Kidney epithelial cell (primary cell): ENCODE measurements around the gene UBAC1. TPM values are rescaled to one million over a fixed set of nuclear protein-coding genes. Genes with fewer than 3 reads are reported as not detected.
A peak's percentile ranks its signal among the peaks of the same experiment; 100 is the strongest.

Experiments
- DNase-seq: peaks from one replicate; pipeline ENCODE4 v3.0.0-alpha.2; 2010; ENCODE audit warnings: low read depth
- H3K27me3 ChIP-seq: 2 replicates; pipeline ENCODE4 v1.6.0; 2011; ENCODE audit warnings: low read length; ENCODE audit not compliant: control insufficient read depth, insufficient read depth
- H3K36me3 ChIP-seq: 2 replicates; pipeline ENCODE4 v1.5.1; 2011; ENCODE audit warnings: low read length; ENCODE audit not compliant: control insufficient read depth, insufficient read depth
- H3K4me3 ChIP-seq: 2 replicates; pipeline ENCODE4 v1.5.1; 2011; ENCODE audit warnings: low read depth, mild to moderate bottlenecking, control low read depth, low read length
- total RNA-seq: library from RNA; depleted of rRNA; stranded (reverse); fragments of >200 nt; gene quantifications from 2 replicates; pipeline ENCODE4 v1.2.3, GENCODE V29; 2015
- TF ChIP-seq, protein P1 (sequence below): IDR thresholded peaks from 2 replicates; pipeline ENCODE4 v1.5.1; 2011; ENCODE audit warnings: mild to moderate bottlenecking, moderate library complexity, low read length, control low read depth, inconsistent platforms; ENCODE audit not compliant: insufficient read depth, poor library complexity, severe bottlenecking

Gene UBAC1
- total RNA-seq, 1 donor from 2014 or later, result 42.6 TPM

DNA sequence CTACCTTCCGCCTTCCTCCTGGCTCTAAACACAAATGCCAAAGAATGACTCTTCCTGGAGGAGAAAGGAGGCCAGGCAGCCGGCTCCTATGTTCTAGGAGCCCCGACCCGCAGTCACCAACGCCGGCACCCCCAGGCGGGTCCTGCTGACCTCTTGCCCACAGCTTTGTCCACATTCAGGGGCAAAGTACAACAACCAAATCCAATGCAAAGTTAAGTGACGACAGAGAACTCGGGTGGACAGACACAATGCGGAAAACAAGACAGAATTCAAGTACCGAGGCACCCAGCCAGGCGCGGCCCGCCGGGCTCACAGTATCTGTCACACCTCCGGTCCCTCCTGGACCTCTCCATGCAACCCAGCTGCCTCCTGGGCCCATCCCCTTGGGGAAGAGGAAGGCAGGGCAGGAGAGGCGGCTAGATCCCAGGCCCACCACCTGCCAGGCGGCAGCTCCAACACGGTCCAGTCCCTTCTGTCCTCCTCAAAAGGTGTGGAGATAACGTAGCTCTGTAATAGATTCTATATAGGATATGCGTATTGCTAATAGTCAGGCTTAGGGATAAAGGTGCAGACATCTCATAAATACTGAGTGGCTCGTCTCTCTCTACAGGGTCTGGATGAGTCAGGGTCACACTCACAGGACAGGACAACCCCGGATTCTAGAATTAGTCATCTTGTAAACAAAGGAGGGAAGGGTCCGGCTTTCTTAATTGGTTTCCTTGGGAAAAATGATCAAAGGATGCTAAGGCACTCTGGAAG, 46.9 kb upstream of the UBAC1 start:
- H3K4me3 ChIP-seq, result no peak overlapping the region
- H3K36me3 ChIP-seq, result peaks cover under 1% of the 10 kb centered on the region
- no peaks in the 10 kb centered on the region for H3K27me3 ChIP-seq
- TF ChIP-seq, protein P1, sequence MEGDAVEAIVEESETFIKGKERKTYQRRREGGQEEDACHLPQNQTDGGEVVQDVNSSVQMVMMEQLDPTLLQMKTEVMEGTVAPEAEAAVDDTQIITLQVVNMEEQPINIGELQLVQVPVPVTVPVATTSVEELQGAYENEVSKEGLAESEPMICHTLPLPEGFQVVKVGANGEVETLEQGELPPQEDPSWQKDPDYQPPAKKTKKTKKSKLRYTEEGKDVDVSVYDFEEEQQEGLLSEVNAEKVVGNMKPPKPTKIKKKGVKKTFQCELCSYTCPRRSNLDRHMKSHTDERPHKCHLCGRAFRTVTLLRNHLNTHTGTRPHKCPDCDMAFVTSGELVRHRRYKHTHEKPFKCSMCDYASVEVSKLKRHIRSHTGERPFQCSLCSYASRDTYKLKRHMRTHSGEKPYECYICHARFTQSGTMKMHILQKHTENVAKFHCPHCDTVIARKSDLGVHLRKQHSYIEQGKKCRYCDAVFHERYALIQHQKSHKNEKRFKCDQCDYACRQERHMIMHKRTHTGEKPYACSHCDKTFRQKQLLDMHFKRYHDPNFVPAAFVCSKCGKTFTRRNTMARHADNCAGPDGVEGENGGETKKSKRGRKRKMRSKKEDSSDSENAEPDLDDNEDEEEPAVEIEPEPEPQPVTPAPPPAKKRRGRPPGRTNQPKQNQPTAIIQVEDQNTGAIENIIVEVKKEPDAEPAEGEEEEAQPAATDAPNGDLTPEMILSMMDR, result no peak
- peak; percentile 35 for DNase-seq

DNA sequence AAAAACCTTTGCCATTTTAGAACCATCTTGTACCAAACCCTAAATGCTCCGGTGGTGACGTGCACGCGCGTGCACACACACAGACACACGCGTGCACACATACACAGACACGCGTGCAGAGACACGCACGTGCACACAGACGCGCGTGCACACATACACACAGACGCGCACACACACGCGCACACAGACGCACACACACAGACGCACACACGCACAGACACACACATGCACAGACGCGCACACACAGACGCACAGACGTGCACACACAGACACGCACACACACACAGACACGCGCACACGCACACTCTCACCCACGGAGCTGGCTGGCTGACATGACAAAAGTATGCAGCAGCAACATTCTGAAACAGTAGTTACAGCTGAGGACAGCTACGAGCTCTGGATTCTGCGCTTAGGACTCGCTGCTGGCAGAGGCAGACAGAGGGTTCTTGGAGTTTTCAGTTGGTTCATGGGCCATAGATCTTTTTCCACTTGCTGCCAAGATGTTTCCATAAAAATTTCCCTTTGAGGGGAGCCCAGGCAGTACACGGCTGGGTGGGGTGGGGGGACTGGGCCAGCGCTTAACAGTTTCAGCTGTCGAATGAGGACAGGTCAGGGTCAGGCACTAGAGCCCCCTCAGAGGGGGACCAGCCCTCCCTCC, 46.2 kb upstream of the UBAC1 start:
- Histone ChIP-seq H3K27me3 (no peaks in the 10 kb centered on the region), H3K4me3 (no peak overlapping the region)
- DNase-seq, result no peak

DNA sequence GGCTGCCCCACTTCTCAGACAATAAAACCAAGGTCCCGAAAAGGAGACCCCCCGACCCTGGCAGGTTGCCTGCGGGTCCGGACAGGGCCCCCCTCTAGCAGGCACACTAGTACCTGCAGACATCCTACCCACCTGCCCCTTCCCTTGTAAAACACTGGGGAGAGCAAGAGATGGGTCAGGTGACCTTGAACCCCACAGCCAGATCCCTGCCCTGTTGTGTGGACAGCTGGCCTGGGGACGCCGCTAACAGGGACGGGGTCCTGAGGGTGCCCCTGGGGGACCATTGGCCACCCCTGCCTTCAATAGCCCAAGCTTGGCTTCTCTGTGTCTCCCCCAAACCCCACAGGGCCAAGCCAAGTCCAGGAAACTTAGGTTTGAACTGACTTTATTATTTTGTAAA, 45.0 kb upstream of the UBAC1 start:
- Histone ChIP-seq H3K4me3 (no peak overlapping the region), H3K36me3 (no peaks in the 10 kb centered on the region), H3K27me3 (no peaks in the 10 kb centered on the region)
- DNase-seq, result no peak
- TF ChIP-seq, protein P1, result no peak

More for the DNA sequence above, 46.2 kb upstream of the UBAC1 start:
- H3K36me3 ChIP-seq, result no peaks in the 10 kb centered on the region
- TF ChIP-seq, protein P1, result no peak

DNA sequence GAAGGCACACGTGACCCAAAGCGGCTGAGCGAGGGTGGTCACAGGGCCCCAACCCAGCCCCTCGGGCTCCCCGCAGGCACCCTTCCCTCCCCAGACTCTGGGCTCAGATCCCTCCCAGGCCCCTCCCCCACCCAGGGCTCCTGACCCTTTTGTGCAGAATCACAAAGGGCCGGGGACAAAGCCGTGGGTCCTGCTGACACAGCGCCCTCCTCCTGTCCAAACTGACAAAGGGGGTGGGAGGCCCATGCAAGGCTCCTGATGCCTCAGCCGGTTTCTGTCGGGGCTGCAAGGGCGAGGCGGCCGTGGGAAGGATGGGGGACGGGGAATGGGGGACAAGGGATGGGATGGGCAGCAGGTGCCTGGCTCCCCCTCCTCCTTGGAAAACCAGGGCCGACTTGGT, 43.5 kb upstream of the UBAC1 start:
- no peak for DNase-seq
- no peak overlapping the region for H3K4me3 ChIP-seq
- no peaks in the 10 kb centered on the region for H3K36me3 ChIP-seq
- TF ChIP-seq, protein P1, result no peak
- H3K27me3 ChIP-seq, result no peaks in the 10 kb centered on the region

DNA sequence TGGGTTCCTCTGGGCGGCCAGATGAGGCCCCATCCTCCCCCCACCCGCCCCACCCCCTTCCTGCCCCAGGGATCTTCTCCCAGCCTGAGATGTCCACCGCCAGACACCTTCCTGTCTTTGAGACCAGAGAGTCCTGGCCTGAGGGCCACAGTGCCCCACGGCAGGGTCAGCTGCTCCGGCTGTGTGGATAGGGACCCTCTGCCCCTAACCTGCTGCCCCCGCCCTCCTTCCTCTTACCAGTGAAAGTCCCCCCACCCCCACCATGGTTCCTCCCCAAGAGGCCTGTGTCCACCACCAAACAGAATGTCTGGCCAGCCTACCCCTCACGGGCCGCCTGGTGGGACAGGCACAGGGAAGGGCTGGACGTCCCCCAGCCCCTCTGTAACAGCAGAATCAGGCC, 43.0 kb upstream of the UBAC1 start:
- H3K36me3 ChIP-seq, result no peaks in the 10 kb centered on the region
- DNase-seq, result no peak
- no peaks in the 10 kb centered on the region for H3K27me3 ChIP-seq
- H3K4me3 ChIP-seq, result no peak overlapping the region
- TF ChIP-seq, protein P1, result no peak
